Rectal smooth muscle tissue (tissue), 1 donor: Measurements from ENCODE around the gene NAT10.

Experiments
- H3K27ac ChIP-seq: one replicate; pipeline ENCODE4 v1.7.0; 2013; ENCODE audit warnings: low read depth, low read length, inconsistent platforms
- H3K27me3 ChIP-seq: one replicate; pipeline ENCODE4 v1.7.0; 2013; ENCODE audit warnings: low read length; ENCODE audit not compliant: control insufficient read depth, insufficient read depth
- H3K36me3 ChIP-seq: one replicate; pipeline ENCODE4 v1.7.0; 2013; ENCODE audit warnings: low read length; ENCODE audit not compliant: control insufficient read depth, insufficient read depth
- H3K4me1 ChIP-seq: one replicate; pipeline ENCODE4 v1.7.0; 2013; ENCODE audit warnings: low read length; ENCODE audit not compliant: control insufficient read depth, insufficient read depth
- H3K4me3 ChIP-seq: one replicate; pipeline ENCODE4 v1.7.0; 2013; ENCODE audit warnings: low read length
- H3K9ac ChIP-seq: one replicate; pipeline ENCODE4 v1.7.0; 2013; ENCODE audit warnings: low read length

The NAT10 gene

GRCh38 chr11:34191578-34191977, 86.1 kb downstream of the NAT10 start:
- Histone ChIP-seq H3K36me3 (no peaks in the 10 kb centered on the region), H3K9ac (no peak overlapping the region), H3K4me3 (no peak overlapping the region), H3K27me3 (no peaks in the 10 kb centered on the region), H3K4me1 (peaks cover 9% of the 10 kb centered on the region), H3K27ac (peak overlapping the region; percentile 41)

- Histone ChIP-seq H3K4me3 (no peak overlapping the region), H3K27ac (peak overlapping the region; percentile 41), H3K36me3 (no peaks in the 10 kb centered on the region), H3K4me1 (peaks cover 9% of the 10 kb centered on the region), H3K27me3 (no peaks in the 10 kb centered on the region), H3K9ac (no peak overlapping the region)
Observed at GRCh38 chr11:34192481-34193401, 87.3 kb downstream of the NAT10 start.

- Histone ChIP-seq H3K27me3 (no peaks in the 10 kb centered on the region), H3K4me1 (peaks cover 9% of the 10 kb centered on the region), H3K9ac (no peak overlapping the region), H3K36me3 (no peaks in the 10 kb centered on the region), H3K27ac (no peak overlapping the region), H3K4me3 (no peak overlapping the region)
Observed at GRCh38 chr11:34194576-34195335, 89.3 kb downstream of the NAT10 start.
